Measurements from ENCODE around the gene ECI2.
A peak's percentile ranks its signal among the peaks of the same experiment; 100 is the strongest.
"Not testable (repeated sequence)": the region's sequence is repeated elsewhere in the genome, so short reads cannot be mapped to it uniquely, and the experiment has no call there.

Gene ECI2

DNA sequence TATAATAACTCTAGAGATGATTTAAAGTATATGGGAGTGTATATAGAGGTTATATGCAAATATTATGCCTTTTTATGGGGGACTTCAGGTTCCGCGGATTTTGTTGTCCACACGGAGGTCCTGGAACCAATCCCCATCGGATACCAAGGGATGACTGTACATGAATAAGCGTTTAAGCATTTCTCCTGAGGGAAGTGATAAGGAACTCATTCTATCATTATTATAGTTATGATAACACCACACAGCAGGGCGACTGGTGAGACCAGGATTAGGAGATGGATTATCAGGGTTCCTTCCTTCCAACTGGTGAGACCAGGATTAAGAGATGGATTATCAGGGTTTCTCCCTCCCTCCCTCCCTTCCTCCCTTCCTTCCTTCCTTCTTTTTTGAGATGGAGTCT lies 6.6 kb downstream of the ECI2 start:
- Mint-ChIP-seq H3K4me3 (no peak overlapping the region), H3K4me1 (peaks cover 17% of the 10 kb centered on the region), H3K27ac (no peak overlapping the region), H3K9me3 (peaks cover 11% of the 10 kb centered on the region), H3K27me3 (no peaks in the 10 kb centered on the region), H3K36me3 (ENCODE audit: low read depth) (peaks cover 54% of the 10 kb centered on the region)
- ATAC-seq (no peak), DNase-seq (no peak)

DNA sequence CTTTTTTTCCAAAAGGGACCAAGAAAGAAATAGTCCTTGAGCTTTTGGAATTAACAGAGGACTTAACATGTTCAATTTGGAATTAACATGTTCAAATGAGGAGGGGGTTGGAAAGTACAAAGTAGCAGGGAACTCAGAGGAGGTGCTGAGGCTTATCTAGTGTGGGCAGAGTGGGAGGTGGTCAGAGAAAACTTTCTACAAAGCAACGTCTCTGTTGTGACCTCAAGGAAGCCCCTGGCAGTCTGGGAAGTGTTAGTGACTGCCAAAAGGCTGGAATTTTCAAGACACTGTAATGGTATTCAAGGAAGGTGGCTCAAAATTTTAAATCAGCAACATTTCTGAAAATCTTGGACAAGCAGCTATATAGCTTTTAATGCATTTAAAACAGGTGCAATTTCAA lies 7.3 kb downstream of the ECI2 start:
- Mint-ChIP-seq H3K27ac (no peak overlapping the region), H3K4me1 (peaks cover 14% of the 10 kb centered on the region), H3K36me3 (ENCODE audit: low read depth) (peaks cover 49% of the 10 kb centered on the region), H3K9me3 (peaks cover 9% of the 10 kb centered on the region), H3K4me3 (no peak overlapping the region), H3K27me3 (no peaks in the 10 kb centered on the region)
- no peak for ATAC-seq
- no peak for DNase-seq

DNA sequence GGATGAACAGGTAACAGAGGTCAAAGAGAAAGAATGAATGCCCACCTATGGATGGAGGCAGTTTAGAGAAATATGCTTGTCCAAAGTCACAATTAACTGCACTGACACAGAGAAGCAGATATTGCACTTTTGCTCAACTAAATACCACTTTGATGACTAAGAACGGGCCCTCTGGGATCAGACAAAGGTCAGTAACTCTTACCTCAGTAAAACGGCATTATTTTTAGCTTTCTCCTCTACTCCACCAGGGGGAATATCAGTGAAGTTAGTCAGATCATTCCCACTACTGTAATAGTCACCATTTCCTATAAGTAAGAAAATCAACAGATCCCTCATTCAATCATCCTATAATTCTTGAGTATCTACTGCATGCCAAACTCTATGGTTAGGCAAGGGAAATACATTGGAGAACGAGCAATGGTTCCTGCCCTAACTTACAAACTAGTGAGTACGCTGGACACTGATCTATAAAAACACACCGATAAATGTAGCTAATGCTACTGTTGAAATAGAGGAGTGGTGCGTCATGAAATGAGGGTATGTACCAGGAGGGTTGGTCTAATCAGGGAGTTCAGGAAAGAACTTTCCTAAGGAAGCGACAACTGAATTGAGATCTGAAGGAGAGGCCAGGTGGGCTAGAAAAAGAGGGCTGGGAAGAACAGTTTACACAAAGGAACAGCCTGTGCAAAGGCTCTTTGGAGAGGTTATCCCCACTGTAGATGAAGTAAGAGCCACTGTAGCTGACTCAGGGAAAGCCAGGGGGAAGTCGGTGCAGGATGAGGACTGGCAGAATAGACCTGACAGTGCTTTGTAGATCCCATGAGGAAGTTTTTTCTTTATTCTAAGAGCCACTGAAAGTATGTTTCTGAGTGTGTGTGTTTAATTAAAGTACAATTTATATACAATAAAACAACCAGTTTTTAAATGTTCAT lies 9.2 kb downstream of the ECI2 start:
- no peaks in the 10 kb centered on the region for H3K27me3 Mint-ChIP-seq
- peak overlapping the region; percentile 53 for H3K27ac Mint-ChIP-seq
- no peak overlapping the region for H3K4me3 Mint-ChIP-seq
- H3K36me3 Mint-ChIP-seq (ENCODE audit: low read depth) = peaks cover 43% of the 10 kb centered on the region
- H3K4me1 Mint-ChIP-seq = peaks cover 10% of the 10 kb centered on the region
- DNase-seq (no peak), ATAC-seq (peak; percentile 95)
- H3K9me3 Mint-ChIP-seq = no peaks in the 10 kb centered on the region

GRCh38 chr6:4125500-4125899 lies 9.9 kb downstream of the ECI2 start:
- ATAC-seq = no peak
- Mint-ChIP-seq H3K27ac (peak overlapping the region; percentile 53), H3K4me1 (peaks cover 10% of the 10 kb centered on the region), H3K27me3 (no peaks in the 10 kb centered on the region), H3K9me3 (no peaks in the 10 kb centered on the region), H3K36me3 (ENCODE audit: low read depth) (peaks cover 49% of the 10 kb centered on the region), H3K4me3 (no peak overlapping the region)
- DNase-seq = no peak

GRCh38 chr6:4124351-4124750 lies 11.0 kb downstream of the ECI2 start:
- Mint-ChIP-seq H3K4me3 (no peak overlapping the region), H3K4me1 (peaks cover 10% of the 10 kb centered on the region), H3K36me3 (ENCODE audit: low read depth) (peaks cover 46% of the 10 kb centered on the region), H3K27me3 (no peaks in the 10 kb centered on the region), H3K27ac (no peak overlapping the region), H3K9me3 (no peaks in the 10 kb centered on the region)
- ATAC-seq (no peak), DNase-seq (no peak)

DNA sequence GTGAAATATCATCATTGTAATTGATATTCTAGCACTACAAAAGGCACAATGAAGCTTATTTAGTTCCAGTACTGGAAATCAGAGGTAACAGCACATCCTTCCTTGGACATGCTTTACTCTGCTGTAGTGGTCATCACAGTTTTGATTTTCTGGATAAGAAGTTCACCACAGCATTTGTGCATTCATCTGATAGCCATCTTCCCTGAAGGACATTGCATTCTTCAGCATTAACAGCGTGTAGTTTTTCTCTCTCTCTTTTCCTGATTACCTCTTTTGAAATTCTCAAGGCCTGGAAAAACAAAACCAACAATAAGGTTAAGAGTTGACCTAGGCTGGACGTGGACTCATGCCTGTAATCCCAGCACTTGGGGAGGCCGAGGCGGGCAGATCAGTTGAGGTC lies 19.6 kb downstream of the ECI2 start:
- Mint-ChIP-seq H3K4me1 (no peaks in the 10 kb centered on the region), H3K9me3 (peaks cover 22% of the 10 kb centered on the region), H3K4me3 (no peak overlapping the region), H3K36me3 (ENCODE audit: low read depth) (peaks cover 42% of the 10 kb centered on the region), H3K27me3 (peaks cover 2% of the 10 kb centered on the region), H3K27ac (no peak overlapping the region)
- no peak for ATAC-seq
- DNase-seq = no peak

DNA sequence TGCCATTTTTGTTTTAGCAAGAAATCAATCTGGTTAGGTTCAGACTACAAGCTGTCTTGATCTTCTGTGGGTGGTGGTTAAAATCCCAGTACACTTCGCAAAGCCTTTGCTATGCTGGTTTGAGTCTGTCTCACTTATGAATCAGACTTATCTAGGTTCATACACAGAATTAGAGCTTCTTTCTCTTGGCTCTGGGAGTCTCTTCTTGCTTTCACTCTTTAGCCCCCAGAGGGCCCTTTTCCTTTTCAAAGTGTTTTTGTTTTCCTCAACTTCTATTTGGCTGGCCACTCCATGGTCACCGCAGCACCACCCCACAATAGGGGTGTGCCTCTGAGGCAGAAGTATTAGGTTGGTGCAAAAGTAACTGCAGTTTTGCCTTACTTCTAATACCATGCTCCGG lies 21.3 kb downstream of the ECI2 start:
- DNase-seq = no peak
- peaks cover 22% of the 10 kb centered on the region for H3K9me3 Mint-ChIP-seq
- H3K4me1 Mint-ChIP-seq = no peaks in the 10 kb centered on the region
- no peak overlapping the region for H3K4me3 Mint-ChIP-seq
- H3K27ac Mint-ChIP-seq = no peak overlapping the region
- no peak for ATAC-seq
- peaks cover 4% of the 10 kb centered on the region for H3K27me3 Mint-ChIP-seq
- H3K36me3 Mint-ChIP-seq (ENCODE audit: low read depth) = peaks cover 35% of the 10 kb centered on the region

GRCh38 chr6:4113649-4114048 lies 21.7 kb downstream of the ECI2 start:
- H3K27me3 Mint-ChIP-seq = peaks cover 4% of the 10 kb centered on the region
- H3K4me3 Mint-ChIP-seq = no peak overlapping the region
- no peaks in the 10 kb centered on the region for H3K4me1 Mint-ChIP-seq
- no peak overlapping the region for H3K27ac Mint-ChIP-seq
- ATAC-seq = no peak
- H3K9me3 Mint-ChIP-seq = peaks cover 22% of the 10 kb centered on the region
- H3K36me3 Mint-ChIP-seq (ENCODE audit: low read depth) = peaks cover 35% of the 10 kb centered on the region
- DNase-seq = no peak

GRCh38 chr6:4112366-4112765 lies 23.0 kb downstream of the ECI2 start:
- H3K36me3 Mint-ChIP-seq (ENCODE audit: low read depth) = peaks cover 29% of the 10 kb centered on the region
- peaks cover 4% of the 10 kb centered on the region for H3K27me3 Mint-ChIP-seq
- H3K9me3 Mint-ChIP-seq = peaks cover 22% of the 10 kb centered on the region
- no peaks in the 10 kb centered on the region for H3K4me1 Mint-ChIP-seq
- ATAC-seq (no peak), DNase-seq (no peak)
- no peak overlapping the region for H3K27ac Mint-ChIP-seq
- H3K4me3 Mint-ChIP-seq = no peak overlapping the region

GRCh38 chr6:4109363-4109815 lies 26.0 kb downstream of the ECI2 start:
- H3K4me1 Mint-ChIP-seq; DNase-seq; H3K27ac Mint-ChIP-seq; H3K36me3 Mint-ChIP-seq (ENCODE audit: low read depth); H3K4me3 Mint-ChIP-seq; H3K27me3 Mint-ChIP-seq; ATAC-seq: not testable (repeated sequence)
- H3K9me3 Mint-ChIP-seq = peaks cover 18% of the 10 kb centered on the region

GRCh38 chr6:4108561-4109093 lies 26.7 kb downstream of the ECI2 start:
- Mint-ChIP-seq H3K4me1 (no peaks in the 10 kb centered on the region), H3K36me3 (ENCODE audit: low read depth) (peaks cover 2% of the 10 kb centered on the region), H3K27ac (no peak overlapping the region), H3K4me3 (no peak overlapping the region), H3K27me3 (peaks cover 4% of the 10 kb centered on the region), H3K9me3 (peaks cover 15% of the 10 kb centered on the region)
- ATAC-seq (no peak), DNase-seq (no peak)

DNA sequence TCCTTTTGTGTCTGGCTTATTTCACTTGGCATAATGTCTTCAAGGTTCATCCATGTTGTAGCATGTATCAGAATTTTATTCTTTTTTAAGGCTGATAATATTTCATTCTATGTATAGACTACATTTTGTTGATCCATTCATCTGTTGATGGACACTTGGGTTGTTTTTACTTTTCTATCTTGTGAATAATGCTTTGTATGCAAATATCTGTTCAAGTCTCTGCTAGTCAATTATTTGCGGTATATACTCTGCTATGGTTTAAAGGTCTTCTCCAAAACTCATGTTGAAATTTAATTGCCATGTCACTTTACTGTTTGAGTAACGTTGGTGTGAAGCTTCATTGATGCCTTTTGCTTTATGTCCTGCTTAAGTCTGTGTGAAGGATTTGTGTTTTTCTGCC lies 27.5 kb downstream of the ECI2 start:
- ATAC-seq (no peak), DNase-seq (no peak)
- H3K9me3 Mint-ChIP-seq = peaks cover 11% of the 10 kb centered on the region
- no peaks in the 10 kb centered on the region for H3K4me1 Mint-ChIP-seq
- H3K27me3 Mint-ChIP-seq = peaks cover 4% of the 10 kb centered on the region
- no peak overlapping the region for H3K4me3 Mint-ChIP-seq
- H3K27ac Mint-ChIP-seq = no peak overlapping the region
- H3K36me3 Mint-ChIP-seq (ENCODE audit: low read depth) = peaks cover 2% of the 10 kb centered on the region

DNA sequence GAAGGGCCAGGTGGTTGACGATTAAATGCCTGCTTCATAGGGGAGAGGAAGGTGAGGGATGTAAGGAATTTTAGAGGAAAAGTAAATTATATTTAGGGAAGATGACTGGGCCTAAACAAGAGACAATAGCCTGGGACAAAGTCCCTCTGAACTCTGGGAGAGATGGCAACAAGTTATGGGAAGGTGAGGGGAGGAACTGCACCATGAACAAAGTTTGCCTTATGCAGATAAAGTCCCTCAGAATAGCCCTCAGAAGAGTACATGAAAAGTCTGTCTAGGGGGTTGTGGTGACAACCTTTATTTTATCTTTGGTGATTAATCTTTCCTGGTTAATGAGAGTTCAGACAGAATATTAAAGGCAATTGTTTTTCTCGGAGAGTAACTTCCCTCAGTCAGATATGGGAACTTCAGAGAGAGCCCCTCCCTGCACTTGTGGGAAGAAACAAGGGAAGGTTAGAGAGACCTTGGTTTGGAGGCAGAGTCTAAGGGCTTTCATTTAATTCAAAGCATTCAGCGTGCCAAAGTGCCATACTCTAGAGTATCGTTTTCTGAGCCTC lies 29.3 kb downstream of the ECI2 start:
- Mint-ChIP-seq H3K36me3 (ENCODE audit: low read depth) (no peaks in the 10 kb centered on the region), H3K4me3 (no peak overlapping the region), H3K27me3 (peaks cover 3% of the 10 kb centered on the region), H3K9me3 (no peaks in the 10 kb centered on the region), H3K4me1 (no peaks in the 10 kb centered on the region), H3K27ac (no peak overlapping the region)
- DNase-seq = no peak
- ATAC-seq = no peak

- Mint-ChIP-seq H3K27me3 (no peaks in the 10 kb centered on the region), H3K4me3 (no peak overlapping the region), H3K36me3 (ENCODE audit: low read depth) (no peaks in the 10 kb centered on the region), H3K27ac (no peak overlapping the region), H3K4me1 (no peaks in the 10 kb centered on the region), H3K9me3 (no peaks in the 10 kb centered on the region)
- ATAC-seq (no peak), DNase-seq (no peak)
Observed at GRCh38 chr6:4103929-4104328, 31.4 kb downstream of the ECI2 start.

DNA sequence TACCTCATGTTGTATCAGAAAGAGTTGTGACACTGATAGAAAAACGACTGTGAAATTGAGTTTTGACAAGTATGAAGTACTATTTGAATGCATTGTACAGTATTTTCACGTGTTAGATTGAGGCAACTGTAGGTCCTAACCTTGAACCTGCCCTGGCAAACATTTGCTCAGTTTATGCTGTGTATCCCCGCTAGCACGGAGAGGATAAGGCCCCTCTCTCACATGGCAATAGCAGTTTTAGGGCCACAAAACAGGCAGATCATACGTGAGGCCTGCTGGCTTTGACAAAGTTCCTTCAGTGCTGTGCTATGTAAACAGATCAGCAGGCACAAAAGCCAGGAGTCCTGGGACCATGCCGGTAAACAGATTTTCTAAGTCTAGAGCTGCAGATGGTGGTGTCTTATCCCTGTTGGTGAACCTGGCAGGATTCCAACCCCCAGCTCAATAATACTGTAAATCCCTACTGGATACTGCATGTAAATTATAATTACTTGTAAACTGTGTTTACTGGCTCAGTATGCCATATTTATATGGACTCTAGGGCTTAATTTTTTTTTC lies 32.6 kb downstream of the ECI2 start:
- Mint-ChIP-seq H3K4me1 (no peaks in the 10 kb centered on the region), H3K36me3 (ENCODE audit: low read depth) (no peaks in the 10 kb centered on the region), H3K9me3 (no peaks in the 10 kb centered on the region), H3K4me3 (no peak overlapping the region), H3K27ac (no peak overlapping the region), H3K27me3 (no peaks in the 10 kb centered on the region)
- no peak for ATAC-seq
- DNase-seq = no peak

Data from activated naive CD8-positive, alpha-beta T cell treated with anti-CD3 and anti-CD28 coated beads, Interleukin-2, amount 50 U/mL, for 24 hours (primary cell).